ENCODE measurements around the gene GPSM3. TPM values are rescaled to one million over a fixed set of nuclear protein-coding genes. Genes with fewer than 3 reads are reported as not detected.

GPSM3 gene
- total RNA-seq, 2 experiments from 2014 or later = 251 to 260 TPM

- Mint-ChIP-seq H3K4me3 (no peak overlapping the region), H3K9me3 (no peaks in the 10 kb centered on the region), H3K27me3 (no peaks in the 10 kb centered on the region), H3K27ac (no peak overlapping the region), H3K36me3 (peaks cover 22% of the 10 kb centered on the region), H3K4me1 (peaks cover 35% of the 10 kb centered on the region)
- ATAC-seq (ENCODE audit: low read depth) (no peak), DNase-seq (no peak)
- POLR2A ChIA-PET = interaction anchor here (1.3 to 5.3 kb wide), 2 partner anchors 10 to 14 kb away, joined by 3 to 61 read pairs; partner anchors contain the start of genes GPSM3 and PBX2
Observed at GRCh38 chr6:32181148-32181702, 11.2 kb downstream of the GPSM3 start.

GRCh38 chr6:32179766-32180405, 12.6 kb downstream of the GPSM3 start:
- ATAC-seq (ENCODE audit: low read depth) (no peak), DNase-seq (no peak)
- H3K27ac Mint-ChIP-seq = peak overlapping the region; percentile 52
- H3K9me3 Mint-ChIP-seq = no peaks in the 10 kb centered on the region
- peak overlapping the region; percentile 97 for H3K4me3 Mint-ChIP-seq
- POLR2A ChIA-PET = interaction anchor here (1.5 to 5.3 kb wide), 2 partner anchors 7 to 11 kb away, joined by 3 to 61 read pairs; partner anchors contain the start of genes GPSM3 and PBX2
- peaks cover 15% of the 10 kb centered on the region for H3K36me3 Mint-ChIP-seq
- peaks cover 37% of the 10 kb centered on the region for H3K4me1 Mint-ChIP-seq
- no peaks in the 10 kb centered on the region for H3K27me3 Mint-ChIP-seq

- H3K9me3 Mint-ChIP-seq = no peaks in the 10 kb centered on the region
- H3K36me3 Mint-ChIP-seq = peaks cover 18% of the 10 kb centered on the region
- POLR2A ChIA-PET = interaction anchor here (0.6 to 5.3 kb wide), 6 partner anchors 8 to 793 kb away, joined by 3 to 61 read pairs (median 3); partner anchors contain the start of genes GPSM3 and PBX2
- DNase-seq (no peak), ATAC-seq (ENCODE audit: low read depth) (no peak)
- H3K4me3 Mint-ChIP-seq = peak overlapping the region; percentile 97
- H3K27ac Mint-ChIP-seq = peak overlapping the region; percentile 98
- H3K4me1 Mint-ChIP-seq = peaks cover 44% of the 10 kb centered on the region
- no peaks in the 10 kb centered on the region for H3K27me3 Mint-ChIP-seq
Observed at GRCh38 chr6:32178547-32179440, 13.6 kb downstream of the GPSM3 start.

- ATAC-seq (ENCODE audit: low read depth) (peak; percentile 89), DNase-seq (peak; percentile 82)
- Mint-ChIP-seq H3K27ac (peak within 1 kb of the TSS; percentile 98), H3K36me3 (peaks cover 18% of the 10 kb centered on the region), H3K4me3 (peak within 1 kb of the TSS; percentile 97), H3K4me1 (peaks cover 52% of the 10 kb centered on the region), H3K9me3 (no peaks in the 10 kb centered on the region), H3K27me3 (no peaks in the 10 kb centered on the region)
- POLR2A ChIA-PET = interaction anchor here (1.2 to 5.3 kb wide), 9 partner anchors 9 to 206 kb away, joined by 3 to 61 read pairs (median 7); partner anchors contain the start of genes ATF6B, DXO, FKBPL and GPSM3
Observed at GRCh38 chr6:32177788-32178546, 14.5 kb downstream of the GPSM3 start, which contains the start of gene RNF5. TSS of gene RNF5 (plus strand) at chr6:32178405. CDS start at chr6:32178512, 107 bp downstream.

- Mint-ChIP-seq H3K27ac (peak overlapping the region; percentile 98), H3K27me3 (no peaks in the 10 kb centered on the region), H3K36me3 (peaks cover 18% of the 10 kb centered on the region), H3K9me3 (no peaks in the 10 kb centered on the region), H3K4me1 (peaks cover 54% of the 10 kb centered on the region), H3K4me3 (peak overlapping the region; percentile 97)
- DNase-seq (no peak), ATAC-seq (ENCODE audit: low read depth) (peak; percentile 1)
- POLR2A ChIA-PET = interaction anchor here (1.2 to 2.6 kb wide), 7 partner anchors 13 to 206 kb away, joined by 3 to 20 read pairs (median 7); partner anchors contain the start of genes ATF6B, DXO, FKBPL and GPSM3
Observed at GRCh38 chr6:32177183-32177787, 15.2 kb downstream of the GPSM3 start.

- peaks cover 54% of the 10 kb centered on the region for H3K4me1 Mint-ChIP-seq
- peak overlapping the region; percentile 97 for H3K4me3 Mint-ChIP-seq
- no peaks in the 10 kb centered on the region for H3K27me3 Mint-ChIP-seq
- no peaks in the 10 kb centered on the region for H3K9me3 Mint-ChIP-seq
- peak overlapping the region; percentile 98 for H3K27ac Mint-ChIP-seq
- H3K36me3 Mint-ChIP-seq = peaks cover 18% of the 10 kb centered on the region
- ATAC-seq (ENCODE audit: low read depth) (no peak), DNase-seq (no peak)
- POLR2A ChIA-PET = interaction anchor here (0.8 to 2.6 kb wide), 7 partner anchors 14 to 205 kb away, joined by 3 to 20 read pairs (median 7); partner anchors contain the start of genes ATF6B, DXO, FKBPL and GPSM3
Observed at GRCh38 chr6:32176476-32177182, 15.8 kb downstream of the GPSM3 start.

GRCh38 chr6:32175711-32176475, 16.6 kb downstream of the GPSM3 start, which contains the start of gene AGPAT1:
TSS of gene AGPAT1 (minus strand) at chr6:32176084. CDS start at chr6:32171496, 4,588 bp downstream.
- peak; percentile 39 for ATAC-seq (ENCODE audit: low read depth)
- Mint-ChIP-seq H3K4me3 (peak within 1 kb of the TSS; percentile 97), H3K36me3 (peaks cover 21% of the 10 kb centered on the region), H3K27me3 (no peaks in the 10 kb centered on the region), H3K9me3 (no peaks in the 10 kb centered on the region), H3K27ac (peak within 1 kb of the TSS; percentile 98), H3K4me1 (peaks cover 54% of the 10 kb centered on the region)
- DNase-seq = peak; percentile 92
- POLR2A ChIA-PET = interaction anchor here (0.8 to 2.6 kb wide), 6 partner anchors 15 to 204 kb away, joined by 3 to 20 read pairs (median 10); partner anchors contain the start of genes ATF6B, DXO, FKBPL and GPSM3

GRCh38 chr6:32175322-32175710, 17.1 kb downstream of the GPSM3 start:
- H3K36me3 Mint-ChIP-seq = peaks cover 17% of the 10 kb centered on the region
- POLR2A ChIA-PET = no interaction called here
- peak overlapping the region; percentile 97 for H3K4me3 Mint-ChIP-seq
- H3K27ac Mint-ChIP-seq = peak overlapping the region; percentile 83
- DNase-seq (no peak), ATAC-seq (ENCODE audit: low read depth) (no peak)
- no peaks in the 10 kb centered on the region for H3K9me3 Mint-ChIP-seq
- no peaks in the 10 kb centered on the region for H3K27me3 Mint-ChIP-seq
- H3K4me1 Mint-ChIP-seq = peaks cover 50% of the 10 kb centered on the region

GRCh38 chr6:32174416-32174815, 18.0 kb downstream of the GPSM3 start:
- DNase-seq (no peak), ATAC-seq (ENCODE audit: low read depth) (no peak)
- Mint-ChIP-seq H3K4me1 (peaks cover 46% of the 10 kb centered on the region), H3K9me3 (no peaks in the 10 kb centered on the region), H3K27me3 (no peaks in the 10 kb centered on the region), H3K36me3 (peaks cover 18% of the 10 kb centered on the region), H3K4me3 (peak overlapping the region; percentile 97), H3K27ac (no peak overlapping the region)
- POLR2A ChIA-PET = interaction anchor here (1.0 to 2.6 kb wide), 2 partner anchors 17 to 21 kb away, joined by 3 to 6 read pairs; no protein-coding TSS in a partner anchor

GRCh38 chr6:32173051-32173727, 19.3 kb downstream of the GPSM3 start:
- H3K27me3 Mint-ChIP-seq = no peaks in the 10 kb centered on the region
- peak overlapping the region; percentile 26 for H3K4me3 Mint-ChIP-seq
- POLR2A ChIA-PET = interaction anchor here (1.0 to 2.6 kb wide), 2 partner anchors 18 to 22 kb away, joined by 3 to 6 read pairs; no protein-coding TSS in a partner anchor
- no peaks in the 10 kb centered on the region for H3K9me3 Mint-ChIP-seq
- H3K4me1 Mint-ChIP-seq = peaks cover 37% of the 10 kb centered on the region
- H3K27ac Mint-ChIP-seq = peak overlapping the region; percentile 49
- DNase-seq = no peak
- ATAC-seq (ENCODE audit: low read depth) = no peak
- peaks cover 14% of the 10 kb centered on the region for H3K36me3 Mint-ChIP-seq

All from activated naive CD8-positive, alpha-beta T cell treated with anti-CD3 and anti-CD28 coated beads, Interleukin-2, amount 10 ng/mL, durations not matched to agents 7 days and 5 days (primary cell).